Activated CD4-positive, alpha-beta T cell treated with anti-CD3 and anti-CD28 coated beads, Interleukin-10, Interleukin-2, amounts not matched to agents 100 ng/mL and 50 ng/mL, durations not matched to agents 16 hours and 8 hours (primary cell): Measurements from ENCODE around the gene SELENOW.

Experiments
- DNase-seq: peaks from one replicate; pipeline ENCODE4 v3.0.0-alpha.2; 2020

The SELENOW gene

GRCh38 chr19:47824396-47824795, 45.9 kb downstream of the SELENOW start:
- DNase-seq = no peak

GRCh38 chr19:47826800-47827199, 48.3 kb downstream of the SELENOW start:
- no peak for DNase-seq

DNA sequence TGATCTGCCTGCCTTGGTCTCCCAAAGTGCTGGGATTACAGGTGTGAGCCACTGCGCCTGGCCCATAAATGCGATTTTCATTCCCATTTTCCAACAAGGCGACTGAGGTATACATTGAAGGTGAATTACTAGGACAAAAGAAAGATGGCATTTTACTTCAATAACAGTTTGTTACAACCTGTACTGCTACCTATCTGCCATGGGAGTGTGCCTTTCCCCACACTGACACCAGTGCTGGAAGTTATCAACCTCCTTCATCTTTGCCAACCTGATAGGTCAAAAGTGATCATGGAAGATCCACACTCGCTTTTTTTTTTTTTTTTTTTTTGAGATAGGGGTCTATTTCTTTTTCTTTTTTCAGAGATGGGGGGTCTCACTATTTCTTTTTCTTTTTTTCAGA, 54.2 kb downstream of the SELENOW start:
- DNase-seq = no peak
